IMR-90 (cell line): Measurements from ENCODE around the gene USP17L27.
"Not testable (repeated sequence)": the region's sequence is repeated elsewhere in the genome, so short reads cannot be mapped to it uniquely, and the experiment has no call there.

Source experiments
- CEBPB ChIP-seq: IDR thresholded peaks from 2 replicates; pipeline ENCODE4 v1.6.1; 2012; ENCODE audit warnings: low read depth, low read length, improper control_type of control experiment
- CHD1 ChIP-seq: IDR thresholded peaks from 2 replicates; pipeline ENCODE4 v1.6.1; 2012; ENCODE audit warnings: low read depth, low read length, improper control_type of control experiment
- MAZ ChIP-seq: IDR thresholded peaks from 2 replicates; pipeline ENCODE4 v1.6.1; 2012; ENCODE audit warnings: low read depth, mild to moderate bottlenecking, low read length, improper control_type of control experiment, moderate library complexity, borderline replicate concordance
- MXI1 ChIP-seq: IDR thresholded peaks from 2 replicates; pipeline ENCODE4 v1.6.1; 2012; ENCODE audit warnings: low read depth, mild to moderate bottlenecking, low read length, moderate library complexity, borderline replicate concordance
- POLR2A ChIP-seq: IDR thresholded peaks from 2 replicates; pipeline ENCODE4 v1.6.1; 2012; ENCODE audit warnings: mild to moderate bottlenecking, low read depth, low read length
- RAD21 ChIP-seq: IDR thresholded peaks from 2 replicates; pipeline ENCODE4 v1.6.1; 2012; ENCODE audit warnings: low read length, improper control_type of control experiment
- RCOR1 ChIP-seq: IDR thresholded peaks from 2 replicates; pipeline ENCODE4 v1.6.1; 2012; ENCODE audit warnings: mild to moderate bottlenecking, low read length, improper control_type of control experiment; ENCODE audit not compliant: insufficient replicate concordance
- RFX5 ChIP-seq: IDR thresholded peaks from 2 replicates; pipeline ENCODE4 v1.8.0; 2012; ENCODE audit warnings: low read depth, mild to moderate bottlenecking, low read length, moderate library complexity
- TF ChIP-seq, protein P1 (sequence below): conservative IDR thresholded peaks from 2 replicates; pipeline ENCODE4 v1.5.1; 2012; ENCODE audit warnings: mild to moderate bottlenecking, low read depth, low read length, improper control_type of control experiment
- TF ChIP-seq, protein P2 (sequence below): fragments of 150-350 bp; IDR thresholded peaks from 2 replicates; pipeline ENCODE4 v1.6.1; 2017; ENCODE audit warnings: mild to moderate bottlenecking, antibody characterized with exemption, low read length, low read depth

DNA sequence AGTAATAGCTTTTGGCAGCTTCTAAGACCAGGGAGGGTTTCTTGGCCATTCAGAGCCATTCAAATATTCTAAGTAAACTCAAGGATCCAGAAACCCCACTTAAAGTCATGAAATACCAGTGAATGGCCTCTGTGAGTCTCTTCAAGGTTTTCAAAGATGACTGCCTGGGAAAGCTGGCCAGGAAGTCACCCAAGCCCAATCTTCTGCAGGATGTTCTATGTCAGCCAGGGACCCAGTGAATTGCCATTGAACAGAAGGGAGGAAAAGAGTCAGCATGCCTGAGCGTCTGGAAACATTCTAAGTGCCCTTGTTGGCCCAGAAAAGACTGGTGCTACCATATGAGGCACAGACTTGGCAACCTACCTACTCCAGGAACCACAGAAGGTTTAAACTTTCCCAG, 35.9 kb downstream of the USP17L27 start:
- TF ChIP-seq, protein P1, sequence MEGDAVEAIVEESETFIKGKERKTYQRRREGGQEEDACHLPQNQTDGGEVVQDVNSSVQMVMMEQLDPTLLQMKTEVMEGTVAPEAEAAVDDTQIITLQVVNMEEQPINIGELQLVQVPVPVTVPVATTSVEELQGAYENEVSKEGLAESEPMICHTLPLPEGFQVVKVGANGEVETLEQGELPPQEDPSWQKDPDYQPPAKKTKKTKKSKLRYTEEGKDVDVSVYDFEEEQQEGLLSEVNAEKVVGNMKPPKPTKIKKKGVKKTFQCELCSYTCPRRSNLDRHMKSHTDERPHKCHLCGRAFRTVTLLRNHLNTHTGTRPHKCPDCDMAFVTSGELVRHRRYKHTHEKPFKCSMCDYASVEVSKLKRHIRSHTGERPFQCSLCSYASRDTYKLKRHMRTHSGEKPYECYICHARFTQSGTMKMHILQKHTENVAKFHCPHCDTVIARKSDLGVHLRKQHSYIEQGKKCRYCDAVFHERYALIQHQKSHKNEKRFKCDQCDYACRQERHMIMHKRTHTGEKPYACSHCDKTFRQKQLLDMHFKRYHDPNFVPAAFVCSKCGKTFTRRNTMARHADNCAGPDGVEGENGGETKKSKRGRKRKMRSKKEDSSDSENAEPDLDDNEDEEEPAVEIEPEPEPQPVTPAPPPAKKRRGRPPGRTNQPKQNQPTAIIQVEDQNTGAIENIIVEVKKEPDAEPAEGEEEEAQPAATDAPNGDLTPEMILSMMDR = not testable (repeated sequence)
- TF ChIP-seq POLR2A, CEBPB, MAZ, RAD21, CHD1, RCOR1, MXI1, RFX5: not testable (repeated sequence)
- TF ChIP-seq, protein P2, sequence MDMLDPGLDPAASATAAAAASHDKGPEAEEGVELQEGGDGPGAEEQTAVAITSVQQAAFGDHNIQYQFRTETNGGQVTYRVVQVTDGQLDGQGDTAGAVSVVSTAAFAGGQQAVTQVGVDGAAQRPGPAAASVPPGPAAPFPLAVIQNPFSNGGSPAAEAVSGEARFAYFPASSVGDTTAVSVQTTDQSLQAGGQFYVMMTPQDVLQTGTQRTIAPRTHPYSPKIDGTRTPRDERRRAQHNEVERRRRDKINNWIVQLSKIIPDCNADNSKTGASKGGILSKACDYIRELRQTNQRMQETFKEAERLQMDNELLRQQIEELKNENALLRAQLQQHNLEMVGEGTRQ = not testable (repeated sequence)
